ENCODE results near the gene NOC4L.

The NOC4L gene

DNA sequence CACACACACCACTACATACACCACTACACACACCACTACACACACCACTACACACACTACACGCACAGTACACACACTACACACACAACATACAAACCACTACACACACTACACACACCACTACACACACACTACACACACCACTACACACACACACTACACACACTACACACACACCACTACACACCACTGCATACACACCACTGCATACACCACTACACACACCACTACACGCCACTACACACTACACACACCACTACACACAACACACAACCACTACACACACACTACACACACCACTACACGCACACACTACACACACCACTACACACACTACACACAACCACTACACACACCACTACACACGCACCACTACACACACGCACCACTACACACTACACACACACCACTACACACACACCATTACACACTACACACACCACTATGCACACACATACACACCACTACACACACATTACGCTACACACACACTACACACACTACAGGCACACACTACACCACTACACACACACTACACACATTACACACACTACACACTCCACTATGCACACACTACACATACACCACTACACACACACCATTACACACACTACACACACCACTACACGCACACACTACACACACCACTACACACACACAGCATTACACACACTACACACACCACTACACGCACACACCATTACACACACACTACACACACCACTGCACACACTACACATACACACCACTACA lies 12.5 kb downstream of the NOC4L start:
- no peak for DNase-seq

GRCh38 chr12:132157733-132158409 lies 13.6 kb downstream of the NOC4L start:
- no peak for DNase-seq

GRCh38 chr12:132158677-132159554 lies 14.7 kb downstream of the NOC4L start:
- DNase-seq, result no peak

GRCh38 chr12:132159555-132160003 lies 15.3 kb downstream of the NOC4L start:
- no peak for DNase-seq

- no peak for DNase-seq
These were observed 15.8 kb downstream of the NOC4L start for GRCh38 chr12:132160016-132160415.

DNA sequence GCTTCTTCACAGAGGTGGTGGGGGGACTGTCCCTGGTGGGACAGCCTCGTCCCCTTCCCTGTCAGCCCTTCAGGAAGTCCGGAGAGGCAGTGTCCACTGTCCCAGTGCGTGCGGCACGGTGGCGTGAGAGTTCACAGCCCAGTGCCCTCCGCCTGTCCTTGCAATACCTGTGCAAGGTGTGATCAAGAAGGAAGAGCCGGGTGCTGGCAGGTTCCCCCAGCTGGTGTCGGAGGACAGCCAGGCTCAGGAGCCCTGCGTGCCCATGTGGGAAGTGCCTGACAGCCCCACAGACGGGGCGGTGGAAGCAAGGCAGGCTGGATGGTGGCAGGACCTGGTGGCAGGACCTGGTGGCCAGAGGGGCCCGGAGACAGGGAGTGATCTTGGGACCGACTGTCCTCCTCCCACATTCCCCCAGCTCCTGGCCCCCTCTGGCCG lies 16.4 kb downstream of the NOC4L start:
- DNase-seq, result no peak

DNA sequence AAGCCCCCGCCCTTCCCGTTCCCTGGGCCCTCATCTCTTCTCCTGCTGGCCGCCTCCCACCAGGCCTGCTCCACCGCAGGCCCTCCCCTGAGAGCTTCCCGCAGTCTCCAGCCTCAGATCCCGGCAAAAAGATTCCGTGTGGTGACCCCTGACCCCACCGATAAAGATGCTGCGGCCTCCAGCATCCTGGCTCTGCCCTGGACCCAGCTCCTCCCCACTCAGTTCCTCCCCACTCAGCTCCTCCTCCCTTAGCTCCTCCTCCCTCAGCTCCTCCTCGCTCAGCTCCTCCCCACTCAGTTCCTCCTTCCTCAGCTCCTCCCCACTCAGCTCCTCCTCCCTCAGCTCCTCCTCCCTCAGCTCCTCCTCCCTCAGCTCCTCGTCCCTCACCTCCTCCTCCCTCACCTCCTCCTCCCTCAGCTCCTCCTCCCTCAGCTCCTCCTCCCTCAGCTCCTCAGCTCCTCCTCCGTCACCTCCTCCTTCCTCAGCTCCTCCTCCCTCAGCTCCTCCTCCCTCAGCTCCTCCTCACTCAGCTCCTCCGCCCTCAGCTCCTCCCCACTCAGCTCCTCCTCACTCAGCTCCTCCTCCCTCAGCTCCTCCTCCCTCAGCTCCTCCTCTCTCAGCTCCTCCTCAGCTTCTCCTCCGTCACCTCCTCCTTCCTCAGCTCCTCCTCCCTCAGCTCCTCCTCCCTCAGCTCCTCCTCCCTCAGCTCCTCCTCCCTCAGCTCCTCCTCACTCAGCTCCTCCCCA lies 17.0 kb downstream of the NOC4L start:
- DNase-seq, result peak in 1 of 4 experiments; percentile 22

- no peak for DNase-seq
These were observed 17.7 kb downstream of the NOC4L start for GRCh38 chr12:132161796-132162507.

- DNase-seq, result peak; percentile 25 to 47 (median 42)
These were observed 18.3 kb downstream of the NOC4L start for GRCh38 chr12:132162508-132163031.

DNA sequence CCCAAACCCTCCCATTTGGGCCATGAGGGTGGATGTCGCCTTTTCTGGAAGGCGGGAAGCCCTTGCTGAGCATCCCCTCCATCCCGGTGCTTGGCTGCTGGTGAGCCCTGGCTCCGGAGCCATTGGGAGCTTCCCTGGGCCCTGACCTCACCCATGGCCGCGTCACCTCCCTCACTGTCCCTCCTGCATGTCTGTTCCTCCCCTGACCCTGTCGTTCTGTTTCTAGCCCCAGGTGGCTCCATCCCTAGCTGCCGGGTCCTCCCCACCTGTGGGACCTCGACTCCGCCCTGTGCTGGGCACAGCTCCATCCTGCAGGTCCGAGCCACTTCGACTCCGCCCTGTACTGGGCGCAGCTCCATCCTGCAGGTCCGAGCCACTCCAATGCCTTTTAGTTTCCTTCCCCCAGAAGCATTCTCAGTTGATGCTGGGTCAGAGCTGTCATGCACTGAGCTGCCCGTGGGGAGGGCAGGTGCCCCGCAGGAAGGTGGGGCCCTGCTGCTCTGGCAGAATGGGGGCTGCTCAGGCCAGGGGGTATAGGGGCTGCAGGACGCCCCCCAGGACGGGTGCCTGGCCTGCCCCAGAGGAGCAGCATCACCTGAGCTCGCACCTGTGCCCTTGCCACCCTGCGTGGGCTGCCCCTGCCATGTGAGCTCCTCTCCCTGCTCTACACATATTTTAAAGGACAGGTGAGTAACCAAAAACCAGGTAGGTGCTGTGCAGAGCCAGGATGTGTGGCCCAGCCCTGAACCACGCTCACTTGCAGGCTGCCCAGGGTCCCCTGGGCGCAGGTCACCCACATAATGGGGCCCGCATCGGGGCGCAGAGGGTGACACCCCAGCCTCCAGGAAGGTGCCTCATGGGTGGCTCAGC lies 19.0 kb downstream of the NOC4L start:
- DNase-seq, result no peak

GRCh38 chr12:132163911-132164288 lies 19.6 kb downstream of the NOC4L start:
- no peak for DNase-seq

GRCh38 chr12:132164426-132164825 lies 20.2 kb downstream of the NOC4L start:
- DNase-seq, result no peak

- DNase-seq, result no peak
These were observed 21.3 kb downstream of the NOC4L start for GRCh38 chr12:132165584-132165983.

DNA sequence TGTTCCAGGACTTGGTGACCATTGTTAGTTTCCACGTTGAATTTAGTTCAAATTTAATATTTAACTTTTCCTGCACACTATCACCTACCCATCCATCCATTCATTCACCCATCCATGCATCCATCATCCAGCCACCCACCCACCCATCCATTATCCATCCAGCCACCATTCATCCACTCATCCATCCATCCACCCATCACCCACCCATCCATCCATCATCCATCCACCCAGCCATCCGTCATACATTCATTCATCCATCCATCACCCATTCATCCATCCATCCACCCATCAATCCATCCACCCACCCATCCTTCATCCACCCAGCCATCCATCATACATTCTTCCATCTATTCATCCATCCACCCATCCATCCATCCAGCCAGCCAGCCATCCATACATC lies 21.8 kb downstream of the NOC4L start:
- DNase-seq, result no peak

- DNase-seq, result no peak
These were observed 22.7 kb downstream of the NOC4L start for GRCh38 chr12:132166801-132167591.

GRCh38 chr12:132167611-132168310 lies 23.5 kb downstream of the NOC4L start:
- DNase-seq, result no peak

- no peak for DNase-seq
These were observed 24.2 kb downstream of the NOC4L start for GRCh38 chr12:132168311-132169031.

- DNase-seq, result no peak
These were observed 25.1 kb downstream of the NOC4L start for GRCh38 chr12:132169376-132169775.

Measured in suppressor macrophage (primary cell).